ENCODE results near the gene UGT8.

GRCh38 chr4:114658179-114658578 lies 59.6 kb downstream of the UGT8 start:
- TF ChIP-seq EZH2 (IDR thresholded peaks at IDR 0.05) (no peak), SP1 (IDR thresholded peaks at IDR 0.05; ENCODE audit: low read depth) (no peak), SIN3A (IDR thresholded peaks at IDR 0.05; ENCODE audit: low read depth) (no peak), MAX (IDR thresholded peaks at IDR 0.05) (no peak)

All from HCT116 (cell line).